ENCODE results near the gene VPS13D.
"Not testable (repeated sequence)": the region's sequence is repeated elsewhere in the genome, so short reads cannot be mapped to it uniquely, and the experiment has no call there.

The VPS13D gene

DNA sequence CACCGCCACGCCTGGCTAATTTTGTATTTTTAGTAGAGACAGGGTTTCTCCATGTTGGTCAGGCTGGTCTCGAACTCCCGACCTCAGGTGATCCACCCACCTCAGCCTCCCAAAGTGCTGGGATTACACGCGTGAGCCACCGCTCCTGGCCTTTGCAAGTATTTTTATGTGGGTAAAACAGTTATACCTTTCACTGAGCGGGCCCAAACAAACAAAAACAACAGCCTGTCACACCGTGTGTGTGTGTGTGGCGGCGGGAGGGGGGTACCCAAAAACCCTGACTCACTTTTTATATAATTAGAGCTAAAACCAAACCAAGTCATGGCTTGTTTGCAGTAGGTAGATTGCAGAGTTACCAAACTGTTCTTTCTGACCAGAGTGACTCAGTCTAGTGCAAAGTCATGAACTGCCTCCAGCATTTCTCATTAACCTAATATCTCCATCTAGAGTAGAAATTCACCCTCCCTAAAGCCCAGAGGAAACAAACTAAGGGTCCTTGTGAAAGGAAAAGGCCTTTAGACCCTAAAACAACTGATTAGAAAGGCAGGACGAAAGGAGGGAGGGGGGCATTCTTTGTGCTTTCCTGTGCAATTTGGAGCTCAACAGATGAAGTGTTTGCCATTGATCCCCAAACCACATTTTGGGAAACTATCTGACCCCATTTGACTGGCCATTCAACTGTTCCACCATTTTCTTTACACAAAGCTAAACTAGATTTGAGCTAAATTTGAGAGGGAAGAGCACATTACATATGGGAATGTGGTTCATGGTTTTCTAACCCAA, 207.2 kb downstream of the VPS13D start:
- DNase-seq: peak in 1 of 2 experiments; percentile 32

DNA sequence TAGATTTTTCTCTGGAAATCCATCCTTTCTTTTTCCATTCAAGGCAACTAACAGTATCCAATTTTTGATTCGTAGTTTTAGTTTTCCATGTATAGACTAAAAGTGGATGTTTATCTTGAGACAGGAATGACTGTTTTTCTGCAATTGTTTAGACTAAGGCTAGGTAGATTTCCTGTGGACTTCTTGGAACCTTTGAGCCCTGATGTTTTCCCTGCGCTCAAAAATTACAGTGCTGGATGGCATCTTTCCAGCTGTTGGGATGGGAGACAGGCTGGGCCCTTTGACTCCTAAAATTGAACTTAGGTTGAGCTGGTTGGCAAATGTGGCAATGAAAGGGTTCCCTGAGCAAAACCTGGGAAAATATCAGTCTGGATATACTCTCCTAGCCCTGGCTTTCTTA, 207.8 kb downstream of the VPS13D start:
- no peak for DNase-seq

DNA sequence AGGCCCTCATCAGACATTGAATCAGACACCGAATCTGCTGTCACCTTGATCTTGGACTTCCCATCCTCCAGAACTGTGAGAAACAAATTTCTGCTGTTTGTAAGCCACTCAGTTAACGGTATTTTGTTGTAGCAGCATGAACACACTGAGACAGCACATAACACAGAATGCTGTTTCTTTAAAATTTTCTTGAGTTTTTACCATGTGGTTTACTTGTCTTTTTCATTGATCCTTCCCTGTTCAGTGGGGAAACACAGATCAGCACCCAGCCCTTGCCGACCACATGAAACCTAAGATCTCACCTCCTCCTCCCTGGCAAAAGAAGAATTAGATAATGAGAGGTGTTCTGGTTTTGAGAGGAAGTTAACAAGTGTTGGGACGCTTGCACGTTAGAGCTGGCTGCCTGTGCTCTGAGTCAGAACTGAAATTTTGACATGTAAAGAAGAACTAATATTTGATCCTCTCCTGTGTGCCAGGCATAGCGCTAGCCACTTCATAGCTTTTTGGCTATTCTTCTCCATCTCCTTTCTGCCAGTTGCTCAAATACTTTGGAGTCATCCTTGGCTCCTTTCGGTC, 208.6 kb downstream of the VPS13D start:
- DNase-seq: peak; percentile 42 to 54

DNA sequence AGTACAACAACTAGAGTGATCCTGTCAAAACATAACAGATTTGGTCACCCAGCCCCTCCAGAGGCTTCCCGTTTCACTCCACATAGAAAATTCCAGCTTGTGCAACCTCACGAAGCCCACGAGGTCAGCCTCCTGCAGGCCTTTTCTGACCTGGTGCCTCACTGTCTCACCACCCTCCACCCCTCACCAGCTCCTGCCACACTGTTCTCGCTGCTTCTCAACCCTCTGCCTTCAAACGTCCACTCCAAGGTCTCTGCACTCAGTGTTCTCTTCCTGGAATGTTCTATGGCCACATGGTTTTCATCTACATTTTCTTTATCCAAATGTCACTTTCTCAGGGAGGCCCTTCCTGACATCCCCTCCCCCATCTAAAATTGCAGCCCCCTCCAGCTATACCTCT, 209.2 kb downstream of the VPS13D start:
- DNase-seq: no peak

DNA sequence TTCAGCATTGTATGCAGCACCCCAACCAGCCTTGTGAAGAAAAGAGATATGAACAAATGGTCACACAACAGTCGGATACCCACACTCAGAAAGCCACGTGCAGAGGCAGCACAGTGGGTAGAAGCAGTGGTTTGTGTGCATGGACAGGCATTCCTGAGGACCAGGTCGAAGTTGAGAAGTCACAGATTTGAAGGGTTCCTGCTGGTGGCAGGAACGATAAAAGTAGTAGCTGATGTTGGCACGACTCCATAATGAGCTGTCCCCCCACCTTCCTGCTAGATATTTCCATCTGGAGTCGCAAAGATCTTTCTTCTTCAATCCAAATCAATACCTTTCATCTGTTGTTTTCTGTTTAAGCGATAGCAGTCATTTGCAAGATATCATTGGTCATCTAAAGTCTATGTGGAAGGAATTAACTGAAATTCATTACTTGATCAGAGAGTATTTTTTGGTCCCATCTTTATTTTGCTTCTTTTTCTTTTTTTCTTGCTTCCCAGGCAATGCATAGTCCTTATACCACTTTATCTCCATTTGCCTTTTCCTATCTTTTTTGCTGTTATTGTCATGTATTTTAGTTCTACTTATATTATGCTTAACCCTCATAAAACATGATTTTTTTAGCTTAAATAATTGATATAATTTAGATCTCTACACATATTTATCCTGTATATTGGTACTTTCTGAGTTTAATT, 211.7 kb downstream of the VPS13D start:
- DNase-seq: no peak

DNA sequence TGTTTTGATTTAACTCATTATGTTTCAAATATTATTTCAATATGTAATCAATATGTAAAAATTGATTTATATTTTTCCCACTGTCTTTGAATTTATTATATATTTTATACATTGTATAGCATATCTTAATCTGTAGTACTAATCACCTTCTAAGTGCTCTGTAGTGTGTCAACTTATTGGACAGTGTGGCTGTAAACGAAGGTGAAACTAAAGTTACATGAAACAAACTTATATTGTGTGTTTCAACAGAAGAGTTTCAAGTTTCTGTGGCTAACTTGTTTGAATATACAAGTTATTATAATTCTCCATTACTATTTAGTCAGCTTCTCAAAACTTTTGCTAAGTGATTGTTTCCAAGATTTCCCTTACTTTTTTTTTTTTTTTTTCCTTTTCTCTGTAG, 212.4 kb downstream of the VPS13D start:
- DNase-seq: no peak

DNA sequence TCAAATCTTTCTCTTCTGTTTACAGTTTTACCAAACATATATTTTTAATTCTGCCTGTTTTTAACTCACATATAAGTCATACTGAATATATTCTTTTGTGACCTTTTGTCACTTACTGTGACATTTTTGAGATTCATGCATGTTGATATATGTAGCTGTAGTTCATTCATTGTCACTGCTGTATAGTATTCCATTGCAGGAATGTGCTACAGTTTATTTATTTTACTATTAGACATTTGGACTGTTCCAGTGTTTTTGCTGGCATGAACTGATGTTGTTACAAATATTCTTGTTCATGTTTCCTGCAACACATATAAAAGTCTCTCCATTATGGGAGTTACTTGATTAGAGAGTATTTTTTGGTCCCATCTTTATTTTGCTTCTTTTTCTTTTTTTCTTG, 213.3 kb downstream of the VPS13D start:
- DNase-seq: no peak

DNA sequence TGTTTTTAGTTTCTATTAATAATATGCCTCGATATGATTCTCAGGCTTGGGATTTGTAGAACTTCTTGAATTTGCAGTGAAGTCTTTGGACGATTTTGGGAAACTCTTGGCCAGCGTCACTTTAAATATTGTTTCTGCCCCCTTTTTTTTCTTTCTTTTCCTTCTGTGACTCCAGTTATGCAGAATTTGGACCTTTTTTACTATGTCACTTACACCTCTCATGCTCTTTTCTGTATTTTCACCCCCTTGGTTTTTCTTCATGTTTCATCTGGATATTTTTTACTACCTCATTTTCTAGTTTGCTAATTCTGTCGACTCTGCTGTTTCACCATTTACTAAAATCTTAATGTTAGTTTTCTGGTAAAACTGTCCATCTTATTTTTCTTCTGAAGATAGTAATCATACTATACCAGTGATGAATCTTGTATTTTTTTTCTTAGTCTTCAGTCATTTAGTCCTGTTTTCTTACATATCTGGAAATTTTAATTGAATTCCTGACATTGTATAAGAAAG, 214.6 kb downstream of the VPS13D start:
- no peak for DNase-seq

DNA sequence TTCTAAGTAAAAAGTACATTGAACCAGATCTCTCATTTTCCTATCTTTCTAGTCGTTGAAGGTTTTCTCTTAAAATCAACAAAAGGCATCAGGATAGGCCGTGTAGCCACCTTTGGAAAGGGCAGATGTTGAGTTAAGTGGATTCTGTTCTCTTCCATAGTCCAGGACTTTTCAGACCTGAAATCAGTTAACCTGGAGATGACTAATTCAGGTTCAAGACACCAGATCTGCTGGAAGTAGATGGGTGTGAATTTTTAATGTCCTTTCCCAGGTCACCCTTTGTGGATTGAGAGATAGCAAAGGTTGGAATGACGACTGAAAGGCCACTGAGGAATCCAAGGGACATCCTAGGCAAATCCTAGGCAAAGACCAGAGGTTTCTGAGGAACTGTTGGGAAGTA, 215.4 kb downstream of the VPS13D start:
- DNase-seq: no peak

DNA sequence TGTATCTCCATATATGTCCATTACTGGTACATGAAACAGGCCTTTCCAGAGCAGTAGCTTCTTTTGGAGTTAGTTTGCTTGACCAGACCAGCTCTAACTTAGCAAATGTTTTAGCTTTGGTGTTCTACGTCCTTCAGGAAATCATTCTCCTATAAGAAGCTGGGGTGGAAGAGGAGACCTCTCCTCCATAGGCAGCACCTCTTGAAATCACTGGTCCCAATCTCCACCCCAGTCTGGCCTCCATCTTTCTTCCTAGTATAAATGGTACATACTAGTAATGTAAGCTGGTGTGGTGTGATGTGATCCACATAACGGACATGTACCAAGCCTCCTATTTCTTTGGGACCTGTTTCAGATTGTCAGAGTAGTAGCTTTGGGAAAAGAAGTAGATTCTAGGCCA, 216.8 kb downstream of the VPS13D start:
- DNase-seq: no peak

DNA sequence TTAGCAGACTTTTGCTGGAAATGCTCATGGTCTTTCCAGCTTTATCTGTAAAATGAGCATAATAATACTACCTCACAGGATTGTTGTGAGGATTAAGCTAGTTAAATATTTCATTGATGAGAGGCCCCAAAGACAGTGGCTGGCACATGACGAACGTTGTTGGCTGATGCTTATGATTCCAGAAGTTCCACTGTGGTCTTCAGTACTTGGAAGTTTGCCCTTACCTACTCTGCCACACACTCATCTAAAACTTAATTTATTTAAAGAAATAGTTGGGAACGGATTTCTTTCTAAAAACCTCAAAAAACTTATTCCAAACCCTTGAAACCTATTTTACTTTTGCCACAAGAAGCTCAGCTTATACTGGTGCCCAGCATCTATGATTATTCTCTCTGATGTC, 217.5 kb downstream of the VPS13D start:
- DNase-seq: no peak

DNA sequence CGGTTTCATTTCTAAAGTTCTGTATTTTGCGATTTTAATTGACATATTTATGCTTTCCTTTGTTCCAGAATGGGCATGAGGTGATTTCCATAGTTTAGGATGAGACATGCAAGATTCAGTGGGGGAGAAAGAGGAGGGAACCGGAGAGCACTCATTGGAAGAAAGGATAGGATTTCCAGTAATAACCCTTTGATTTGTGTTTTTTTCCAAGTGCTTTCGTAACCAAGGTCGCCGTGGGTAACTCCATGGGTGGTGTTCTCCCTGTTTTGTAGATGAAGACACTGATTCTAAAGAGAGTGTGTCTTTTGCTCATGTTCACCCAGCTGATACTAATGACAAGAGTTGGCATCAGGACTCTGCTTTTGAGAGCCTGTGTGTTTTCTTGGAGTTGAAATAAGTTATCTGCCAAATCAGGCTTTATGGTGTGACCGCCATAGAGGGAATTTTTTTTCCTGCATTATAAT, 218.1 kb downstream of the VPS13D start:
- DNase-seq: no peak

DNA sequence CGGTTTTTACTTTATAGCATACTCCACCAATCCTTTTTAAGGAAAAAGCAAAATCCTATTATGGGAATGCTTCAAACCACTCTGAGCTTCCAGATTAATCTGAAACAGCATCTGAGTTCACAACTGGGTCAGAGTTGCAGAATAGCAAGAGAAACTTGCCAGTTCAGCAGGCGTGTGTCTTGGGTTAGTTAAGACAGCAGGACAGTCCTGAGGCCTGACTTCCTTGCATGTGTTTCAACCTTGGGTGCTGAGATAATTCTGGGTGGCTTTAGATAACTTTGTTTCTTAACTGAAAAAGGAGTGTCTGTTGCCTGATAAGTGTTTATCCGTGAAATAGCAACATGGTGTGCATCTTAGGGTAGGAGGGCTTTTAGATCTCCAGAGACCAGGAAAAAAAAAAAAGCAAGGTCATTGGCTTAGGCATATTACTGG, 218.9 kb downstream of the VPS13D start:
- no peak for DNase-seq

DNA sequence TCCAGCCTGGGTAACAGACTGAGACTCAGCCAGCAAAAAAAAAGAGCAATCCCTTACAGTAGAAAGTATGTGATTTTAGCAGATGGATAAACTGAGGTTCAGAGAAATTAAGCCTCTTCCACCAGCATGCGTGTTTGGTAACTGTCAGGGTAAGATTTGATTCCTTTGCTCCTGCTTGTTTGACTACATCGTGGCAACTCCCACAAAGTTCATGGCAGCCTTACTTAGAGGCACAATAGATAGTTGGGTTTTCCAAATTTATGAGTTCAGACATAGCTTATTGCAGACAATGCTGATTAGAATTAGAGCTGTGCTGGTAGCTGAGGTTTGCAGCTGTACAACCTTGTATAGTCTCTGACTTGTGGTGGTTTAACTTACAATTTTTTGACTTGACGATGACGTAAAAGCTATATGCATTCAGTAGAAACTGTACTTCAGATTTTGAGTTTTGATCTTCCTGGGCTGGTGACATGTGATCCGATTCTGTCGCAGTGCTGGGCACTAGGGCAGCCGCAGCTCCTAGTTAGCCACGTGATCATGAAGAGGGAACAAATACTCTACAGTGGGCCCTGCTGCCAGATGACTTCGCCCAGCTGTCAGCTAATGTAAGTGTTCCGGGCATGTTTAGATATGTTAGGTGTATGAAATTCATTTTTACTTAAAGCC, 220.4 kb downstream of the VPS13D start:
- DNase-seq: no peak

DNA sequence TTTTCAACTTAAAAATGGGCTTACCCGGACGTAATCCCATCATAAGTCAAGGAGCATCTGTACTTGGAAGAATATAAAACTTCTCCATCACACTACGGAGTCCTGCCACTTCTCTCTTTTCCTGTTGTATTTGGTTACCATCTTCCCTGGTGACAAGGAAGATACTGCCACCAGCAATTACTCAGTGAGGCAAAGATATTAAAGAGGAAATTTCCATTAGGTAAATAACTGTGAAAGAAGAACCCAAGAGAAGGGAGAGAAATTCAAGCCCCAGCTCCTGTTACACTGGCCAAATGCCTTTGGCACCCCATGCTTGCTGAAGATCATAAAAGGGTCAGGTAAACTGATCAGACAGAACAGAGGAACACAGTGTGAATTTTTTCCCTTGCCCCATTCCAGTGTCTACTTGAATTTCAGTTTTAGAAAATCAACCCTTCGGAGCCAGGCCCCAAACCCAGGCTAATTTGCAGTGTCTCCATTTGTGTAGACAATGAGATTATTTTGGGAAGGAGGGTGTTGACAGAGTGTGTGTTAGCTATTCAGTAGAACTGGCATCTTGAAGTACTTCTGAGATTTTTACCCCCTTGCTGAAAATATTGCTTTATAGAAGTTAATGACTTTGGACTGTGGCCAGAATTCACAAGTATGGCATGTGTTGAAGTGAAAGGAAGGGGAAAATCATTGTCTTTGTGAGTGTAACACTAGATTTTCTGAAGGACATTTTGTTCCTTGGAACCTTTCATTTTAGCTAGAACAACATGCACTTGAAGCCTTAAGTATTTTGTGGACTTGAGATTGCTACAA, 221.1 kb downstream of the VPS13D start:
- no peak for DNase-seq

DNA sequence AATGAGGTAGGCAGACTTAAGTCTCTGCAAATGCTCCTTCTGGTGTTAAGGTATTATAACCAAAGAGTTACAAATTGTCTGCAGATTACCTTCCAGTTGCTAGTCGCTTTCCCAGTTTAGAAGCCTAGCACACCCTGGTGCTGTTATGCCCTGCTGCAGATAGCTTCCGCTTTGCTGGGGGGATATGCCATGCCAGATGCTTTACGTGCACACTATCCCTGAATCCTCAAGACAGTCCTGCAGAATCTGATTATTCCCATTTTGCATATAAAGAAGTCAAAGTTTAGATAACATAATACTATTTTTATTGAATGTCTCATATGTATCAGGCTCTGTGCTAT, 221.7 kb downstream of the VPS13D start:
- no peak for DNase-seq

DNA sequence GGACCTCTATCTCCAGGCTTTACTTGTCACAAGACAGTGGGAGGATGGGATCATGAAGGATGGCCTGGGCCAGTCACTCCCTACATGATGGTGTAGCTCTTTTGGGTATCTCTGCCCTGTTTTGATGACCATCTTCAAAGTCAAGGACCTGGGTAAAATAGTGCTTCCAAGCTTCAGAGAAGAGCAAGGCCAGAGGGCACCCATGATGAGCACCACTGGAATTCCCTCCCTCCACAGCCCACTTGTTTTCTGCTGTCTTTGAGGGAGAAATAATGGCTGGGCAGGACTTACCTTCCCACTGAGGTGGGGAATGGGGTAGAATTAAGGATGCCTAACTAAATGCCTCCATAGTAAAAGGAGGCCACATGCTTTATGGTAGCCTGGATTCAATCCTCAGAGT, 222.4 kb downstream of the VPS13D start:
- no peak for DNase-seq

DNA sequence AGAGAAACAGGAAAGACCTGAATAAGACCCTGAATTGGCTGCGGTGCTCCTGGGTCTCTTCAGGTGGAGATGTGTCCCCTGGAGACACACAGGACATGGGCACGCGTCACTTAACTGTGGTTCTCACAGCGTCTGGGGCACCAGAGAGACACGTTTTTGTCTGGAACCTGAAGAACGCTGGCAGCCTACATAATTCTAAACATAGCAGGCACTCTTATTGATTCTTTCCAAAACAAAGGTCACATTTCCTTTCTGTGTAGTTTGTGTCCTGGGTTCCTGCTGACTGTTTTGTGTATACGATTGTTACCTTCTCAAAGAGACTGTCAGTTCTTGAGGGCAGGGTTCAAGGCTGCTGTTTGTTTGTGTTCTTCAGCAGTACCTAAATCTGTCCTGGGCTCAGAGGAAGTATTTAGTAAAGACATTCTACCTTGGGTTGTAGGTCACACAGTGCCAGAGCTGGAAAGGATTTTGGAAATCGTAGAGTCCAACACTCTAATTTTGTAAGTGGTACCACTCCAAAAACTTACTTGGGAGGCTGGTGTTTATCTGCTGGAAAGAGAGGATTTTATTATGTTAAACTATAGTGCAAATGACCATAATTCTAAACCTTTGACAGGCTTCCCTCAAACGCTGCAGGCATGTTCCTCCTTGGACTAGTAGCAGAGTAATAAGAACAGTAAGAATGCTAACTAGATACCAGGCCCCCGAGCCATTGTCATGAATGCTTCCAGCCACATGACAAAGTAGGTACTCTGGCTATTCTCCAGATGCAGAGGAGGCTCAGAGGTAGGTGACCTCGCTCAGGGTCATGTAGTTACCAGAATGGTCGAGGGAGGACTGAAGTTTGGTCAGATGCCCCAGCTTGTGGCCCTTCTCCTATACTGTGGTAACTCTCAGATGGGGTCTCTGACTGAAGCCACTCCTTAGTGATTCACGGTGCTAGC, 223.8 kb downstream of the VPS13D start:
- DNase-seq: no peak

DNA sequence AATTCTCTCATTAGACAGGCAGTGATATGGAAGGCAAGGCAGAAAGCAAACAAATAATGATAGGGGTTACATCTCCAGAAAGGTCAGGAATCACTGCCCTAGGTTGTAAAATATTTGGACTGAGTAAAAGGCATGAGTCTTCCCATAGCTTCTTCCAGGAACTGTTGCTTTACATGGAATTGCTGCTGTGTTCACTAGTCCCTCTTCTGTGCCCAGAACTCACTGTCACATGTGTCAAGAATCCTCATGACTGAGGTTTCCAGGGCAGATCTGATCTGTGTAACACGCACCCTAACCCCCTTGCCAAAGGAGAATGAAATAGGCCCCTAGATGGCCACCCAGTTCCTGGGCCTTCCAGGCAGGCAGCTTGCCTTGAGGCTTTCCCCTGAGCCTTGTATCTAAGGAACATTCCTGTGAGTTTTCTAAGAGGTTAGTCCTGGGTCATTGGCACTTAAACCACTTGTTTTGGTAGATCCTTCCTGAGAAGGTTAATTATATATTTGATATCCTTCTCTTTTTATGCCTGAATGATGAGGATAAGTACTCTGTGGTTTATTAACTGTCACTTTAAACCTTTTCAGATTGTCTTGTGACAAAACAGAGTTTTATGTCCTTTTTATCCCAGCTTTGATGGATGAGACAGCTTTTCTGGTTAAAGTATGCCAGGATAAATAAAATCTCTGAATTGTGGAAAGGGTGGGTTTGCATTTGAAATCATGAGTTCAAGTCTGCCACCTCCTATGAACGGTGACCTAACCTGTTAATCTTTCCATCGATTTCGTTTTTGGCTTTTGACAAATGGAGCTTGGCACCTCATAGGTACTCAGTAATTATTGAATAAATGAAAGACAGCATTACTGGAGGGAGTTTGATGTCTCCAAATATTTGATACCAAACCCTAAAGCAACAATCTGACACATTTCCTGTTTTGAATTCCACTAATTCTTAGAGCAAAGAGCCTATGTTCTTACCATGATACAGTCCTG, 224.9 kb downstream of the VPS13D start:
- DNase-seq: no peak

DNA sequence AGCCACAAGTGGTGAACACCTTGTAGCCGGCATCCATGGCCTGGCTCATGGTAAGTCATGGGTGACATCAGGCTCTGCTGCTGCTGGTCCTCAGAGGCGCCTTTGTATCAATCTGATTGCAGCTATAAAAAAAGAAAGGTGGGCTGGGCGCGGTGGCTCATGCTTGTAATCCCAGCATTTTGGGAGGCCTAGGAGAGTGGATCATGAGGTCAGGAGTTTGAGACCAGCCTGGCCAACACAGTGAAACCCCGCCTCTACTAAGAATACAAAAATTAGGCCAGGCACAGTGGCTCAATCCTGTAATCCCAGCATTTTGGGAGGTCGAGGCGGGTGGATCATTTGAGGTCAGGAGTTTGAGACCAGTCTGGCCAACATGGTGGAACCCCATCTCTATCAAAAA, 226.3 kb downstream of the VPS13D start:
- DNase-seq: not testable (repeated sequence)

All from activated CD4-positive, alpha-beta T cell treated with anti-CD3 and anti-CD28 coated beads, Interleukin-2, amount 50 U/mL, for 48 hours (primary cell).